OCI-LY7 (cell line): ENCODE results near the gene TMEM167B.

Source experiments
- EZH2phosphoT487 ChIP-seq: fragments of 200-600 bp; sonication (generic); IDR thresholded peaks from 2 replicates; pipeline ENCODE4 v1.6.1; 2018; ENCODE audit warnings: low read depth, borderline replicate concordance, mild to moderate bottlenecking, mixed run types, antibody characterized with exemption, low read length, moderate library complexity, mixed read lengths
- TF ChIP-seq, protein P1 (sequence below): fragments of 200-600 bp; sonication (generic); conservative IDR thresholded peaks from 2 replicates; pipeline ENCODE4 v1.5.1; 2014; ENCODE audit warnings: mild to moderate bottlenecking, antibody characterized with exemption, low read length, moderate library complexity, mixed read lengths

DNA sequence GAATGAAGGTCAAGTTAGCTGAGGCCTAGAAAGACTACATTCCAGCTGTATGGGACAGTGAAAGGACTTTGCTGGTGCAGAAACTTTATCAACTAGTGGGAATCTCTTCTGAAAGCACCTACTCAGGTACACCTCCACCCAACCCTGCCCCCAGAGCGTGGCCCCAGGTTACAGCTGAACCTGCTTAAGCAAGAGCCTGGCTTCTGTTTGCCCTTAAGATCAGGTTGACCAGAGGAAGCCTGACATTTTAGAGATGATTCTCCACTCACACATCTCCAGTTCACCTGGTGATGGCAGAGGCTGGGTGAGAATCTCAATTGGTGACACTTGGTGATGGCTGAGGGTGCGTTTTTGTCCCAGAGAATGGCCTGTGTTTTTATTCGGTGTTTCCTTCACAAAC lies 47.4 kb downstream of the TMEM167B start:
- TF ChIP-seq, protein P1, sequence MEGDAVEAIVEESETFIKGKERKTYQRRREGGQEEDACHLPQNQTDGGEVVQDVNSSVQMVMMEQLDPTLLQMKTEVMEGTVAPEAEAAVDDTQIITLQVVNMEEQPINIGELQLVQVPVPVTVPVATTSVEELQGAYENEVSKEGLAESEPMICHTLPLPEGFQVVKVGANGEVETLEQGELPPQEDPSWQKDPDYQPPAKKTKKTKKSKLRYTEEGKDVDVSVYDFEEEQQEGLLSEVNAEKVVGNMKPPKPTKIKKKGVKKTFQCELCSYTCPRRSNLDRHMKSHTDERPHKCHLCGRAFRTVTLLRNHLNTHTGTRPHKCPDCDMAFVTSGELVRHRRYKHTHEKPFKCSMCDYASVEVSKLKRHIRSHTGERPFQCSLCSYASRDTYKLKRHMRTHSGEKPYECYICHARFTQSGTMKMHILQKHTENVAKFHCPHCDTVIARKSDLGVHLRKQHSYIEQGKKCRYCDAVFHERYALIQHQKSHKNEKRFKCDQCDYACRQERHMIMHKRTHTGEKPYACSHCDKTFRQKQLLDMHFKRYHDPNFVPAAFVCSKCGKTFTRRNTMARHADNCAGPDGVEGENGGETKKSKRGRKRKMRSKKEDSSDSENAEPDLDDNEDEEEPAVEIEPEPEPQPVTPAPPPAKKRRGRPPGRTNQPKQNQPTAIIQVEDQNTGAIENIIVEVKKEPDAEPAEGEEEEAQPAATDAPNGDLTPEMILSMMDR = no peak
- no peak for TF ChIP-seq EZH2phosphoT487
